Thoracic aorta (tissue), 2 donors: ENCODE measurements around the gene FOXJ2. TPM values are rescaled to one million over a fixed set of nuclear protein-coding genes. Genes with fewer than 3 reads are reported as not detected.
A peak's percentile ranks its signal among the peaks of the same experiment; 100 is the strongest.

Source experiments
- ATAC-seq: fragments of 150-250 bp; one replicate; pipeline ENCODE4 v1.8.0; 2017; ENCODE audit warnings: low read depth; ENCODE audit not compliant: insufficient number of reproducible peaks, low FRiP score
- DNase-seq: peaks from one replicate; pipeline ENCODE4 v3.0.0-alpha.2; 2020; ENCODE audit warnings: low spot score
- H3K27ac ChIP-seq, 2 donors: fragments of 200-600 bp; sonication (generic); 1 replicate in 1 of 2; 2 replicates in 1 of 2; pipeline ENCODE4 v1.5.1; 2016; ENCODE audit warnings: mild to moderate bottlenecking in 2 of 2, moderate library complexity in 2 of 2
- H3K27me3 ChIP-seq: fragments of 200-600 bp; sonication (generic); replicated peaks from 2 replicates; pipeline ENCODE4 v1.6.0; 2016; ENCODE audit warnings: mild to moderate bottlenecking; ENCODE audit not compliant: insufficient read depth
- H3K36me3 ChIP-seq: fragments of 200-600 bp; sonication (generic); one replicate; pipeline ENCODE4 v1.5.1; 2016
- H3K4me1 ChIP-seq, 2 donors: fragments of 200-600 bp; sonication (generic); 1 replicate in 1 of 2; 2 replicates in 1 of 2; pipeline versions ENCODE4 v1.5.1 to v1.6.0; 2016; ENCODE audit warnings: low read depth in 2 of 2, mild to moderate bottlenecking in 1 of 2; ENCODE audit not compliant: control insufficient read depth in 1 of 2
- H3K4me3 ChIP-seq: fragments of 200-600 bp; sonication (generic); 2 replicates; pipeline ENCODE4 v1.5.1; 2016; ENCODE audit warnings: mild to moderate bottlenecking
- H3K9me3 ChIP-seq: fragments of 200-600 bp; sonication (generic); 2 replicates; pipeline ENCODE4 v1.5.1; 2016
- CTCF ChIP-seq: fragments of 200-600 bp; sonication (generic); IDR thresholded peaks from one replicate; pipeline ENCODE4 v1.5.1; 2019; ENCODE audit warnings: antibody characterized with exemption
- total RNA-seq, 2 donors: library from RNA; depleted of rRNA; stranded (reverse); fragments of >200 nt; gene quantifications; one replicate each; pipeline versions ENCODE4 v1.1.0 to v1.2.3, GENCODE V29; 2016

The FOXJ2 gene
- total RNA-seq, 2 donors from 2014 or later, result 25.7 to 29.6 TPM

- peak overlapping the region; percentile 85 for H3K4me3 ChIP-seq
- no peak for TF ChIP-seq CTCF
- no peaks in the 10 kb centered on the region for H3K9me3 ChIP-seq
- ATAC-seq (peak; percentile 53), DNase-seq (no peak)
- H3K4me1 ChIP-seq, result peaks cover 43 to 56% of the 10 kb centered on the region in 2 donors
- peak overlapping the region; percentile 97 to 99 for H3K27ac ChIP-seq
- no peaks in the 10 kb centered on the region for H3K27me3 ChIP-seq
- H3K36me3 ChIP-seq, result no peaks in the 10 kb centered on the region
Measured at GRCh38 chr12:8033153-8034044, 883 bp downstream of the FOXJ2 start.

- peaks cover 52 to 66% of the 10 kb centered on the region in 2 donors for H3K4me1 ChIP-seq
Measured at GRCh38 chr12:8034802-8035201, 2.3 kb downstream of the FOXJ2 start.

GRCh38 chr12:8035440-8036010, 3.0 kb downstream of the FOXJ2 start:
- Histone ChIP-seq H3K36me3 (peaks cover 7% of the 10 kb centered on the region), H3K27me3 (no peaks in the 10 kb centered on the region), H3K27ac (peak overlapping the region; percentile 97 to 99), H3K4me1 (peaks cover 52 to 66% of the 10 kb centered on the region in 2 donors), H3K9me3 (no peaks in the 10 kb centered on the region), H3K4me3 (peak overlapping the region; percentile 85)
- ATAC-seq (no peak), DNase-seq (no peak)
- TF ChIP-seq CTCF, result no peak

More at GRCh38 chr12:8034802-8035201, 2.3 kb downstream of the FOXJ2 start:
- peaks cover 1% of the 10 kb centered on the region for H3K36me3 ChIP-seq
- TF ChIP-seq CTCF, result no peak
- peak overlapping the region; percentile 85 for H3K4me3 ChIP-seq
- DNase-seq (no peak), ATAC-seq (no peak)
- peak overlapping the region; percentile 97 to 99 for H3K27ac ChIP-seq
- no peaks in the 10 kb centered on the region for H3K9me3 ChIP-seq
- H3K27me3 ChIP-seq, result no peaks in the 10 kb centered on the region

- no peak for TF ChIP-seq CTCF
- Histone ChIP-seq H3K27me3 (no peaks in the 10 kb centered on the region), H3K9me3 (no peaks in the 10 kb centered on the region), H3K4me1 (peaks cover 52 to 64% of the 10 kb centered on the region in 2 donors), H3K27ac (peak overlapping the region; percentile 97 to 99), H3K36me3 (peaks cover 15% of the 10 kb centered on the region), H3K4me3 (peak overlapping the region; percentile 85)
- ATAC-seq (no peak), DNase-seq (no peak)
Measured at GRCh38 chr12:8036346-8036745, 3.8 kb downstream of the FOXJ2 start.

- no peak for TF ChIP-seq CTCF
- DNase-seq (no peak), ATAC-seq (no peak)
- no peaks in the 10 kb centered on the region for H3K9me3 ChIP-seq
- H3K27me3 ChIP-seq, result no peaks in the 10 kb centered on the region
- H3K4me3 ChIP-seq, result peak overlapping the region; percentile 85
- peaks cover 48 to 58% of the 10 kb centered on the region in 2 donors for H3K4me1 ChIP-seq
- H3K36me3 ChIP-seq, result peaks cover 22% of the 10 kb centered on the region
- H3K27ac ChIP-seq, result peak overlapping the region; percentile 97 to 99
Measured at GRCh38 chr12:8037046-8037663, 4.6 kb downstream of the FOXJ2 start.
